ENCODE data around the gene CTNNBL1. TPM values are rescaled to one million over a fixed set of nuclear protein-coding genes. Genes with fewer than 3 reads are reported as not detected.

Gene CTNNBL1
- total and polyA plus RNA-seq, 2 donors (not counting 3 experiments of a cell fraction or from before 2014, with no cell fraction given) = 20.8 to 60.2 TPM

- FAIRE-seq = no peak
- H3K9ac ChIP-seq (replicated peaks; ENCODE audit: extremely low read depth, insufficient read depth, low read length) = no peak overlapping the region
Measured at GRCh38 chr20:37915800-37916570, 222.2 kb downstream of the CTNNBL1 start.

GRCh38 chr20:37917461-37917860 is 223.6 kb downstream of the CTNNBL1 start:
- H2AFZ ChIP-seq (ENCODE audit: low read depth, low read length) = no peak overlapping the region
- no peaks in the 10 kb centered on the region for H3K36me3 ChIP-seq (ENCODE audit: control insufficient read depth in 2 of 2, extremely low read depth in 1 of 2, insufficient read depth in 2 of 2, low read length in 2 of 2)
- H4K20me1 ChIP-seq (replicated peaks; ENCODE audit: control insufficient read depth, extremely low read depth, insufficient read depth, low read length) = no peaks in the 10 kb centered on the region
- H3K4me3 ChIP-seq (replicated peaks in 1 of 3; ENCODE audit: insufficient read depth in 1 of 3, low read depth in 1 of 3, low read length in 3 of 3) = no peak overlapping the region
- no TSS peak for BruUV-seq (replicated peaks)
- H3K9me1 ChIP-seq (replicated peaks; ENCODE audit: control insufficient read depth, extremely low read depth, insufficient read depth, low read length) = no peaks in the 10 kb centered on the region
- intact Hi-C loops (cut with micrococcal nuclease) = no loop called here
- TF ChIP-seq EZH2 (IDR thresholded peaks at IDR 0.05; ENCODE audit: borderline replicate concordance, low read depth, low read length, severe bottlenecking) (no peak), MAX (IDR thresholded peaks at IDR 0.05; ENCODE audit: insufficient read depth, insufficient read length) (no peak), FOS (IDR thresholded peaks at IDR 0.05; ENCODE audit: borderline replicate concordance, insufficient read depth, low read length) (no peak)
- H3K27me3 ChIP-seq (ENCODE audit: control insufficient read depth in 2 of 2, insufficient read depth in 2 of 2, low read length in 2 of 2) = peaks cover 44 to 65% of the 10 kb centered on the region in 2 experiments
- H3K79me2 ChIP-seq (ENCODE audit: control insufficient read depth, insufficient read depth, low read length) = no peaks in the 10 kb centered on the region
- CTCF ChIA-PET = interaction anchor here (1.1 to 2.0 kb wide), 2 partner anchors 14 to 353 kb away, joined by 3 to 6 read pairs; no protein-coding TSS in a partner anchor
- DNase-seq (ENCODE audit: low read depth, low spot score) (no peak), FAIRE-seq (no peak)
- POLR2A ChIA-PET = no interaction called here
- no peak overlapping the region for H3K4me2 ChIP-seq (ENCODE audit: insufficient read depth, low read length)
- H3K27ac ChIP-seq (ENCODE audit: insufficient read depth, low read depth, low read length) = no peak overlapping the region
- H3K9ac ChIP-seq (replicated peaks; ENCODE audit: extremely low read depth, insufficient read depth, low read length) = no peak overlapping the region
- no peaks in the 10 kb centered on the region for H3K4me1 ChIP-seq (ENCODE audit: control insufficient read depth, extremely low read depth, insufficient read depth, low read length)
- H3K9me3 ChIP-seq (replicated peaks; ENCODE audit: control insufficient read depth, insufficient read depth, low read length) = no peaks in the 10 kb centered on the region
- dilution Hi-C loops (cut with MboI; ENCODE audit: extremely low pct_ligation_motif_present, low sequenced_read_pairs) = no loop called here

More at GRCh38 chr20:37915800-37916570, 222.2 kb downstream of the CTNNBL1 start:
- dilution Hi-C loops (cut with MboI; ENCODE audit: extremely low pct_ligation_motif_present, low sequenced_read_pairs) = no loop called here
- TF ChIP-seq EZH2 (IDR thresholded peaks at IDR 0.05; ENCODE audit: borderline replicate concordance, low read depth, low read length, severe bottlenecking) (peak; percentile 39), MYC (IDR thresholded peaks at IDR 0.05; ENCODE audit: low read depth, low read length) (no peak)
- no peaks in the 10 kb centered on the region for H3K9me3 ChIP-seq (replicated peaks; ENCODE audit: control insufficient read depth, insufficient read depth, low read length)
- H3K4me2 ChIP-seq (ENCODE audit: insufficient read depth, low read length) = no peak overlapping the region
- no peak overlapping the region for H3K27ac ChIP-seq (ENCODE audit: insufficient read depth, low read depth, low read length)
- DNase-seq (ENCODE audit: low read depth, low spot score) = no peak
- H2AFZ ChIP-seq (ENCODE audit: low read depth, low read length) = no peak overlapping the region
- POLR2A ChIA-PET = no interaction called here
- BruUV-seq (replicated peaks) = no TSS peak
- intact Hi-C loops (cut with micrococcal nuclease) = no loop called here
- H3K27me3 ChIP-seq (ENCODE audit: control insufficient read depth in 2 of 2, insufficient read depth in 2 of 2, low read length in 2 of 2) = peaks cover 55 to 72% of the 10 kb centered on the region in 2 experiments
- no peaks in the 10 kb centered on the region for H3K36me3 ChIP-seq (ENCODE audit: control insufficient read depth in 2 of 2, extremely low read depth in 1 of 2, insufficient read depth in 2 of 2, low read length in 2 of 2)
- H3K9me1 ChIP-seq (replicated peaks; ENCODE audit: control insufficient read depth, extremely low read depth, insufficient read depth, low read length) = no peaks in the 10 kb centered on the region
- H3K79me2 ChIP-seq (ENCODE audit: control insufficient read depth, insufficient read depth, low read length) = no peaks in the 10 kb centered on the region
- no peaks in the 10 kb centered on the region for H3K4me1 ChIP-seq (ENCODE audit: control insufficient read depth, extremely low read depth, insufficient read depth, low read length)
- no peaks in the 10 kb centered on the region for H4K20me1 ChIP-seq (replicated peaks; ENCODE audit: control insufficient read depth, extremely low read depth, insufficient read depth, low read length)
- CTCF ChIA-PET = interaction anchor here (1.0 kb wide), 1 partner anchor 15 kb away, joined by 3 read pairs; no protein-coding TSS in a partner anchor
- H3K4me3 ChIP-seq (replicated peaks in 1 of 3; ENCODE audit: insufficient read depth in 1 of 3, low read depth in 1 of 3, low read length in 3 of 3) = no peak overlapping the region
